Measurements from ENCODE around the gene SEPTIN1. TPM values are rescaled to one million over a fixed set of nuclear protein-coding genes. Genes with fewer than 3 reads are reported as not detected.

Gene SEPTIN1
- total RNA-seq, 4 donors from 2014 or later, result 0.52 to 2.3 (median 1.3) TPM; not detected in 1

DNA sequence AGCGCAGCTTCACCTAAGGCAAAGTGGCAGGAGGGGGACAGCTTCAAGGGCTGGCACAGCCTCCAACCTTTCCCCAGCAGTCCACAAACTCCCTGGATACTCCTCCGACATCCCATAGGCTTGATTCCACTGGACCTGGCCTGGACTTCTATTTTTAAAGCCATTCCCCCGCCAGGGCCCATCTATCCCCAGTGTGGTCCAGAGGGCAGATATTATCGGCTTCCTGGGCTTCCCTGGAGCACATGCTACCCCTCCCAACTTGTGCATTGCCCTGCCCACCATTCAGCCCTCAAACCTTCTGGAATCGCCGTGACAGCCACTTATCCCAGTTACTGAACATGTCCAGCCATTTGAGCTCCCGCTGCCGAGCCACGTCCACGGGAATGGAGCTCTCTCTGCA is 17.2 kb downstream of the SEPTIN1 start:
- peaks cover 39% of the 10 kb centered on the region for H3K4me1 ChIP-seq
- H3K27ac ChIP-seq, result no peak overlapping the region
- TF ChIP-seq EP300 (IDR thresholded peaks at IDR 0.05), result no peak
- no peak for TF ChIP-seq POLR2AphosphoS5 (IDR thresholded peaks at IDR 0.05)
- TF ChIP-seq, protein P1, sequence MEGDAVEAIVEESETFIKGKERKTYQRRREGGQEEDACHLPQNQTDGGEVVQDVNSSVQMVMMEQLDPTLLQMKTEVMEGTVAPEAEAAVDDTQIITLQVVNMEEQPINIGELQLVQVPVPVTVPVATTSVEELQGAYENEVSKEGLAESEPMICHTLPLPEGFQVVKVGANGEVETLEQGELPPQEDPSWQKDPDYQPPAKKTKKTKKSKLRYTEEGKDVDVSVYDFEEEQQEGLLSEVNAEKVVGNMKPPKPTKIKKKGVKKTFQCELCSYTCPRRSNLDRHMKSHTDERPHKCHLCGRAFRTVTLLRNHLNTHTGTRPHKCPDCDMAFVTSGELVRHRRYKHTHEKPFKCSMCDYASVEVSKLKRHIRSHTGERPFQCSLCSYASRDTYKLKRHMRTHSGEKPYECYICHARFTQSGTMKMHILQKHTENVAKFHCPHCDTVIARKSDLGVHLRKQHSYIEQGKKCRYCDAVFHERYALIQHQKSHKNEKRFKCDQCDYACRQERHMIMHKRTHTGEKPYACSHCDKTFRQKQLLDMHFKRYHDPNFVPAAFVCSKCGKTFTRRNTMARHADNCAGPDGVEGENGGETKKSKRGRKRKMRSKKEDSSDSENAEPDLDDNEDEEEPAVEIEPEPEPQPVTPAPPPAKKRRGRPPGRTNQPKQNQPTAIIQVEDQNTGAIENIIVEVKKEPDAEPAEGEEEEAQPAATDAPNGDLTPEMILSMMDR (IDR thresholded peaks at IDR 0.05), result no peak
- TF ChIP-seq POLR2A (IDR thresholded peaks at IDR 0.05), result no peak
- H3K4me3 ChIP-seq, result no peak overlapping the region
- H3K9me3 ChIP-seq, result no peaks in the 10 kb centered on the region
- WGBS, result 86% methylated on average over 10 of the region's 10 CpGs
- H3K36me3 ChIP-seq, result peaks cover 52% of the 10 kb centered on the region
- no peaks in the 10 kb centered on the region for H3K27me3 ChIP-seq
- no peak for DNase-seq (ENCODE audit: low spot score in 2 of 2)

DNA sequence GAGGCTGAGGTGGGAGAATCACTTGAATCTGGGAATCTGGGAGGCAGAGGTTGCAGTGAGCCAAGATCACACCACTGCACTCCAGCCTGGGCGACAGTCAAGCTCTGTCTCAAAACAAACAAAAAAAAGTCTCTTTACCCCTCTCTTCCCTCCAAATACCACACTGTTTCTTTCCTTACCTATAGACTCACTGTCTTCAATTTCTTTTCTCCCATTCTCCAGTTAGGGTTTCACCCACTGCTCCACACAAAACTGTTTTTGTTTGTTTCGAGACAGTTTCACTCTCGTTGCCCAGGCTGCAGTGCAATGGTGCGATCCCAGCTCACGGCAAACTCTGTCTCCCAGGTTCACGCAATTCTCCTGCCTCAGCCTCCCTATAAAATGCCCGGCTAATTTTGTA is 21.2 kb downstream of the SEPTIN1 start:
- DNase-seq (ENCODE audit: low spot score in 2 of 2), result no peak
- H3K9me3 ChIP-seq, result no peaks in the 10 kb centered on the region
- no peak overlapping the region for H3K27ac ChIP-seq
- peaks cover 17% of the 10 kb centered on the region for H3K4me1 ChIP-seq
- peaks cover 88% of the 10 kb centered on the region for H3K36me3 ChIP-seq
- 94% methylated on average over 7 of the region's 7 CpGs for WGBS
- no peak overlapping the region for H3K4me3 ChIP-seq
- TF ChIP-seq EP300 (IDR thresholded peaks at IDR 0.05) (no peak), POLR2A (IDR thresholded peaks at IDR 0.05) (no peak), POLR2AphosphoS5 (IDR thresholded peaks at IDR 0.05) (no peak)
- TF ChIP-seq, protein P1 (IDR thresholded peaks at IDR 0.05), result no peak
- no peaks in the 10 kb centered on the region for H3K27me3 ChIP-seq

DNA sequence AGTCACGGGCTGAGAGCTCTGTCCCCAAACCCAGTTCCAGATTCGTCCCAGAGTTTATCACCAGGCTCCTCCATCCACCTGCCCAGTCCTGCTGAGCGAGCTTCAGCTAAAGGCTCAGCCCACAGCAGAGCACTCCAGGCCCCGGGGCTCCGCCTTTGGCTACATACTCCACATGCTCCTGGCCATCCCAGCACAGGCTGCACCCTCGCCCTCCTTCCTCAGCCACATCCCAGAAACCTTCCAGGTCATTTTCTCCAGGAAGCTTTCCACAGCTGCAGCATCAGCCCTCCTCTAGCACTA is 22.5 kb downstream of the SEPTIN1 start:
- peaks cover 22% of the 10 kb centered on the region for H3K4me1 ChIP-seq
- 80% methylated on average over 6 of the region's 6 CpGs for whole genome bisulfite sequencing
- DNase-seq (ENCODE audit: low spot score in 2 of 2), result no peak
- peaks cover 75% of the 10 kb centered on the region for H3K36me3 ChIP-seq
- no peaks in the 10 kb centered on the region for H3K9me3 ChIP-seq
- H3K4me3 ChIP-seq, result no peak overlapping the region
- TF ChIP-seq POLR2A (IDR thresholded peaks at IDR 0.05), result no peak
- no peaks in the 10 kb centered on the region for H3K27me3 ChIP-seq
- H3K27ac ChIP-seq, result no peak overlapping the region

DNA sequence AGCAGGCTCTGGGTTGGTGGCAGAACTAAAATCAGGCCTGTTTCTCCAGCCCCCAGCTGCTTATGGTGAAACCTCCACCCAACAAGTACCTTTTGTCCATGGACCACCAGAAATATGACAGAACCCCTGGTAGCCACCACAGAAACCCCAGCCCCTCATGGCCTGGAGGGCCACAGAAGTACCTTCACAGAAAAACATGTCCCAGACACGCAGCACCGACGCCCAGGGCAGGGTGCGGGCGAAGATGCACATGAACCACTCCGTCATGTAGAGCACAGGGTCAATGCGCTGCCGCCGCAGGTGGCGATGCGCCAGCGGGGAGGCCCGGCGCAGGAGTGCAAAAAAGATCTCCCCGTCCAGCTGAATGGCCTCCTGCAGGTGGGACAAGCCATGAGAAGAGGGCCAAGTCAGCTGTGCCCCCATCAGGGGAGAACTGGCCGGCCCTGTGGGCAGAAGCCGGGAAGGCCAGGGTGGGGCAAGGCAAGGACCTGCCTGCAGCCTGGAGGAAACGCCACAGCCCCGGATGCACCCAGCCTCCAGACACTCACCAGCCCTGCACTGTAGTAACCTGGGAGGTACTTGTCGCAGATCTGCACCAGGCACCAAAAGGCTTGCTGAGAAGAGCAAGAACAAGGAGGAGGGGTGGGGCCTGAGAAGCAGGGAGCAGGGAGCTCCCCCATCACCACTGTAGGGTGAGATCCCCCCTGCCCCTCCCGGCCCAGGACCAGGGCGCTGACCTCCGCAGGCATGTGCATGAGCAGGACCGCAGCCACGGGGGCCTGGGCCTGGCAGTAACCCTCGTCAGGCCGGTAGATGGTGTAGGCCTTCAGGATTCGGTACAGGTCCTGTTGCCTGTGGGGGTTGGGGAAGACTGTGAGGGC is 23.1 kb downstream of the SEPTIN1 start:
- no peak overlapping the region for H3K27ac ChIP-seq
- H3K4me3 ChIP-seq, result no peak overlapping the region
- peaks cover 70% of the 10 kb centered on the region for H3K36me3 ChIP-seq
- DNase-seq (ENCODE audit: low spot score in 2 of 2), result no peak
- H3K9me3 ChIP-seq, result no peaks in the 10 kb centered on the region
- peaks cover 26% of the 10 kb centered on the region for H3K4me1 ChIP-seq
- no peaks in the 10 kb centered on the region for H3K27me3 ChIP-seq
- TF ChIP-seq, protein P1 (IDR thresholded peaks at IDR 0.05), result no peak
- no peak for TF ChIP-seq POLR2A (IDR thresholded peaks at IDR 0.05)
- no peak for TF ChIP-seq POLR2AphosphoS5 (IDR thresholded peaks at IDR 0.05)
- no peak for TF ChIP-seq EP300 (IDR thresholded peaks at IDR 0.05)
- 84% methylated on average over 24 of the region's 28 CpGs for WGBS

DNA sequence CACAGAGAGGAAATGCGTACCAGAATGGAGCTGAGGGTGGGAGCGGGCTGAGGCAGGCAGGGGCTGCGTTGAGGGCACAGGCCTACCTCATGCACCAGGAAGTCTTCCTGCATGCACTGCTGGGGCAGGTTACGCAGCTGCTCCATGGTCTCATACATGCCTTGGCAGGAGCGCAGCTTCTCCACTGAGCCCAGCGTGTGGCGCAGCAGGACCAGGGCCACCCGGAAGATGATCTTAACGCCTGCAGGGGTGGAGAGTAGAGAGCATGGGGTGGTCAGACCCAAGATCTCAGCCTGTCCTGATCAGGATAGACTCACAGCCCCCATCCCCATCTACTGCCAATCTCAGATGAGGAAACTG is 23.8 kb downstream of the SEPTIN1 start:
- WGBS, result 71% methylated on average over 5 of the region's 9 CpGs
- peaks cover 64% of the 10 kb centered on the region for H3K36me3 ChIP-seq

More for the DNA sequence above, 23.8 kb downstream of the SEPTIN1 start:
- H3K4me3 ChIP-seq, result no peak overlapping the region
- no peak overlapping the region for H3K27ac ChIP-seq
- H3K27me3 ChIP-seq, result no peaks in the 10 kb centered on the region
- no peak for DNase-seq (ENCODE audit: low spot score in 2 of 2)
- peaks cover 33% of the 10 kb centered on the region for H3K4me1 ChIP-seq
- no peak for TF ChIP-seq EP300 (IDR thresholded peaks at IDR 0.05)
- TF ChIP-seq POLR2A (IDR thresholded peaks at IDR 0.05), result no peak
- TF ChIP-seq, protein P1 (IDR thresholded peaks at IDR 0.05), result no peak
- TF ChIP-seq POLR2AphosphoS5 (IDR thresholded peaks at IDR 0.05), result no peak
- no peaks in the 10 kb centered on the region for H3K9me3 ChIP-seq

Measured in suprapubic skin (tissue), 4 donors.